K562 (cell line): Measurements from ENCODE around the gene SDK1. TPM values are rescaled to one million over a fixed set of nuclear protein-coding genes. Genes with fewer than 3 reads are reported as not detected.

Experiments used
- BRF1 ChIP-seq: IDR thresholded peaks from 3 replicates; pipeline ENCODE4 v1.6.1; 2011; ENCODE audit warnings: borderline replicate concordance, mild to moderate bottlenecking; ENCODE audit not compliant: insufficient read length; ENCODE audit errors: extremely low read depth
- COPS2 ChIP-seq: fragments of 450-650 bp; conservative IDR thresholded peaks from 2 replicates; pipeline ENCODE4 v1.6.1; 2016; ENCODE audit warnings: mild to moderate bottlenecking, moderate library complexity
- CREM ChIP-seq: IDR thresholded peaks from 2 replicates; pipeline ENCODE4 v1.6.1; 2014; ENCODE audit warnings: antibody characterized with exemption, low read depth
- DMBX1 ChIP-seq: fragments of 250-450 bp; sonication (Bioruptor Pico); IDR thresholded peaks from 2 replicates; pipeline ENCODE4 v1.8.0; 2022; ENCODE audit warnings: inconsistent platforms, mild to moderate bottlenecking, moderate library complexity, borderline replicate concordance
- HNRNPH1 ChIP-seq: fragments of 200-400 bp; formaldehyde crosslinking; optimal IDR thresholded peaks from 2 replicates; pipeline ENCODE3; 2017; ENCODE audit warnings: low read depth, mild to moderate bottlenecking, low read length, moderate library complexity
- MTA2 ChIP-seq: fragments of 450-650 bp; IDR thresholded peaks from 2 replicates; pipeline ENCODE4 v1.6.1; 2016; ENCODE audit warnings: low read depth
- NFE2 ChIP-seq: IDR thresholded peaks from 2 replicates; pipeline ENCODE4 v1.6.1; 2014; ENCODE audit warnings: antibody characterized with exemption, low read depth
- NFE2L1 ChIP-seq: fragments of 450-650 bp; IDR thresholded peaks from 2 replicates; pipeline ENCODE4 v1.6.1; 2016; ENCODE audit warnings: missing genetic modification characterization, low read depth, mild to moderate bottlenecking, missing compliant biosample characterization, moderate library complexity, borderline replicate concordance
- RAD21 ChIP-seq, 2 experiments: fragments of 250-450 bp in 1 of 2; fragments of 450-650 bp in 1 of 2; sonication (Bioruptor Pico) in 1 of 2; formaldehyde crosslinking in 1 of 2; IDR thresholded peaks in 1 of 2; conservative IDR thresholded peaks in 1 of 2; 2 replicates each; pipeline versions ENCODE4 v1.4.0 to v1.8.0; 2020 to 2022; ENCODE audit warnings: mild to moderate bottlenecking in 2 of 2, moderate library complexity in 1 of 2
- SETDB1 ChIP-seq: IDR thresholded peaks from one replicate; pipeline ENCODE4 v1.6.1; 2012; ENCODE audit warnings: low read length, control low read depth, inconsistent platforms
- SMARCB1 ChIP-seq: IDR thresholded peaks from 2 replicates; pipeline ENCODE4 v1.6.1; 2011; ENCODE audit warnings: improper control_type of control experiment, low read depth; ENCODE audit not compliant: insufficient read length
- SRSF1 ChIP-seq: fragments of 200-400 bp; formaldehyde crosslinking; IDR thresholded peaks from 2 replicates; pipeline ENCODE4 v1.6.1; 2017; ENCODE audit warnings: mild to moderate bottlenecking, low read depth, low read length, moderate library complexity
- SUPT5H ChIP-seq: fragments of 450-650 bp; IDR thresholded peaks from 2 replicates; pipeline ENCODE4 v1.6.1; 2016
- TEAD2 ChIP-seq: fragments of 450-650 bp; IDR thresholded peaks from 2 replicates; pipeline ENCODE4 v1.6.1; 2016; ENCODE audit warnings: missing genetic modification characterization, control low read depth, missing compliant biosample characterization
- TEAD4 ChIP-seq, 2 experiments: sonication (generic) in 1 of 2; formaldehyde crosslinking in 1 of 2; IDR thresholded peaks; 2 replicates each; pipeline versions ENCODE4 v1.6.1 to v1.8.0; 2012 to 2022; ENCODE audit warnings: borderline replicate concordance in 1 of 2, inconsistent platforms in 1 of 2, low read length in 1 of 2, mild to moderate bottlenecking in 1 of 2, missing genetic modification reagents in 1 of 2
- THRAP3 ChIP-seq: fragments of 450-650 bp; IDR thresholded peaks from 2 replicates; pipeline ENCODE4 v1.6.1; 2016; ENCODE audit warnings: mild to moderate bottlenecking, inconsistent platforms, borderline replicate concordance
- ZNF146 ChIP-seq: IDR thresholded peaks from one replicate; pipeline ENCODE4 v1.6.1; 2018; ENCODE audit warnings: missing compliant biosample characterization; ENCODE audit not compliant: unreplicated experiment
- polyA plus RNA-seq, 8 experiments: library from polyadenylated mRNA; depleted of rRNA in 4 of 8; stranded (reverse) in 5 of 8; unstranded in 3 of 8; fragments of >200 nt; fragmentation: Nextera tagmentation in 2 of 8; fragmentation: Illumina TruSeq in 1 of 8; extraction: Ambion mirVana in 2 of 8; extraction: Trizol in 1 of 8; gene quantifications; 2 replicates each; pipeline versions ENCODE4 v1.2.1 to v1.2.3, GENCODE V29; 2011 to 2014; ENCODE audit warnings: inconsistent platforms in 1 of 8, missing spikeins in 1 of 8
- total RNA-seq, 7 experiments: library from RNA; depleted of rRNA in 6 of 7; stranded (reverse); fragments of >200 nt in 6 of 7; fragmentation: Illumina TruSeq in 2 of 7; extraction: Trizol in 2 of 7; gene quantifications; 2 replicates each; pipeline versions ENCODE4 v1.2.1 to v1.2.3, GENCODE V29; 2011 to 2021; ENCODE audit warnings: low replicate concordance in 1 of 7
- TF ChIP-seq, protein P1 (sequence below): sonication (generic); formaldehyde crosslinking; IDR thresholded peaks from 2 replicates; pipeline ENCODE4 v1.8.1; 2023; ENCODE audit warnings: mild to moderate bottlenecking, missing genetic modification reagents, moderate library complexity
- TF ChIP-seq, protein P2 (sequence below): fragments of 450-650 bp; IDR thresholded peaks from 2 replicates; pipeline ENCODE4 v1.6.1; 2018; ENCODE audit warnings: mild to moderate bottlenecking, low read depth; ENCODE audit not compliant: partially characterized antibody
- TF ChIP-seq, protein P3 (sequence below), 2 experiments: fragments of 450-650 bp in 1 of 2; sonication (generic) in 1 of 2; formaldehyde crosslinking in 1 of 2; IDR thresholded peaks in 1 of 2; conservative IDR thresholded peaks in 1 of 2; 2 replicates each; pipeline versions ENCODE4 v1.6.1 to v1.8.1; 2016 to 2023; ENCODE audit warnings: mild to moderate bottlenecking in 2 of 2, moderate library complexity in 2 of 2, inconsistent platforms in 1 of 2, missing genetic modification reagents in 1 of 2

The SDK1 gene
- total and polyA plus RNA-seq, 9 of the 15 experiments (the other 6 are each of a cell fraction or from before 2014, with no cell fraction given), result 0.16 TPM; not detected in 8

DNA sequence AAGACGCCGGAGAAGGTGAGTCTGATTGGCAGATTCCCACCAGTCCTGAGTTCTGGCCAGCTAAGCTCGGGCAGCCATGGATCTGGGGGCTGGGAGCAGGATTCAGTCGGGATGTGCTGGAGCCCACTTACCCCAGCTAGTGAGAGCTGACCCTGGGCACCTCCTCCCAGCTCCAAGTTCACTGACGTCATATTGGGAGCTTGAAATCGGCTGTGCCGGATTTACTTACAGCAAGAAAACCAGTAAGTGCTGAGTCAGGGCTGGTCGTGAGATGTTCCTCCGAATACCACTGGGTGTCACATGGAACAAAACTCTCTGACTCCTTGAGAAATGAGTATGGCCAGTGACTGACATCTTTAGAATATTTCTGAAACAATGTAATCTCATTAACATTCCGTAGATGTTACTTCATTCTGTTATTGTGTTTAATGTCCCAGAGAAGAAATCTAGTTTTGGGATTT is 621.2 kb downstream of the SDK1 start (continued):
- TF ChIP-seq TEAD4 (IDR thresholded peaks at IDR 0.05; ENCODE audit: low read length) (0 out of 2 replicates have a peak, but pooled peaks have one; percentile 13), TEAD4 (CRISPR knock-in tag; IDR thresholded peaks at IDR 0.05; ENCODE audit: borderline replicate concordance) (no peak), THRAP3 (no peak), CREM (peak; percentile 29; the same call in 1 of the 2 replicates), ZNF146 (CRISPR knock-in tag) (no peak), NFE2L1 (tag) (peak; percentile 67), HNRNPH1 (no peak), SETDB1 (no peak), SRSF1 (no peak), DMBX1 (no peak), SUPT5H (no peak), TEAD2 (tag) (0 out of 2 replicates have a peak, but pooled peaks have one; percentile 34), SMARCB1 (no peak), MTA2 (no peak), RAD21 (CRISPR knock-in tag; conservative IDR thresholded peaks at IDR 0.05 in 1 of 2, IDR thresholded peaks at IDR 0.05 in 1 of 2) (peak in 1 of 2 experiments; percentile 36; a peak in 2 of 4 replicates), COPS2 (no peak), BRF1 (no peak), NFE2 (peak; percentile 95)
- TF ChIP-seq, protein P1, sequence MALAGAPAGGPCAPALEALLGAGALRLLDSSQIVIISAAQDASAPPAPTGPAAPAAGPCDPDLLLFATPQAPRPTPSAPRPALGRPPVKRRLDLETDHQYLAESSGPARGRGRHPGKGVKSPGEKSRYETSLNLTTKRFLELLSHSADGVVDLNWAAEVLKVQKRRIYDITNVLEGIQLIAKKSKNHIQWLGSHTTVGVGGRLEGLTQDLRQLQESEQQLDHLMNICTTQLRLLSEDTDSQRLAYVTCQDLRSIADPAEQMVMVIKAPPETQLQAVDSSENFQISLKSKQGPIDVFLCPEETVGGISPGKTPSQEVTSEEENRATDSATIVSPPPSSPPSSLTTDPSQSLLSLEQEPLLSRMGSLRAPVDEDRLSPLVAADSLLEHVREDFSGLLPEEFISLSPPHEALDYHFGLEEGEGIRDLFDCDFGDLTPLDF (CRISPR knock-in tag), result no peak
- TF ChIP-seq, protein P2, sequence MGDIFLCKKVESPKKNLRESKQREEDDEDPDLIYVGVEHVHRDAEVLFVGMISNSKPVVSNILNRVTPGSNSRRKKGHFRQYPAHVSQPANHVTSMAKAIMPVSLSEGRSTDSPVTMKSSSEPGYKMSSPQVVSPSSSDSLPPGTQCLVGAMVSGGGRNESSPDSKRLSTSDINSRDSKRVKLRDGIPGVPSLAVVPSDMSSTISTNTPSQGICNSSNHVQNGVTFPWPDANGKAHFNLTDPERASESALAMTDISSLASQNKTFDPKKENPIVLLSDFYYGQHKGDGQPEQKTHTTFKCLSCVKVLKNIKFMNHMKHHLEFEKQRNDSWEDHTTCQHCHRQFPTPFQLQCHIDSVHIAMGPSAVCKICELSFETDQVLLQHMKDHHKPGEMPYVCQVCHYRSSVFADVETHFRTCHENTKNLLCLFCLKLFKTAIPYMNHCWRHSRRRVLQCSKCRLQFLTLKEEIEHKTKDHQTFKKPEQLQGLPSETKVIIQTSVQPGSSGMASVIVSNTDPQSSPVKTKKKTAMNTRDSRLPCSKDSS, result no peak
- TF ChIP-seq, protein P3, sequence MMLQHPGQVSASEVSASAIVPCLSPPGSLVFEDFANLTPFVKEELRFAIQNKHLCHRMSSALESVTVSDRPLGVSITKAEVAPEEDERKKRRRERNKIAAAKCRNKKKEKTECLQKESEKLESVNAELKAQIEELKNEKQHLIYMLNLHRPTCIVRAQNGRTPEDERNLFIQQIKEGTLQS (IDR thresholded peaks at IDR 0.05), result peak; percentile 52
- TF ChIP-seq, protein P3 (CRISPR knock-in tag; conservative IDR thresholded peaks at IDR 0.05), result no peak
